Naive thymus-derived CD4-positive, alpha-beta T cell (primary cell): ENCODE results near the gene ARHGAP1. TPM values are rescaled to one million over a fixed set of nuclear protein-coding genes. Genes with fewer than 3 reads are reported as not detected.

Source experiments
- ATAC-seq: fragments of 150-1000 bp; cut with Tn5 transposase; 2 replicates; pipeline ENCODE4 v1.10.0; 2021; ENCODE audit warnings: mild to moderate bottlenecking, moderate library complexity
- CTCF ChIA-PET: fragments of 350-600 bp; sonication (Branson Sonifier 250); formaldehyde crosslinking; loops from one replicate; lab custom pipeline; 2021; ENCODE audit warnings: antibody characterized with exemption; lab: Charles Lee
- POLR2A ChIA-PET: fragments of 350-600 bp; sonication (Branson Sonifier 250); formaldehyde crosslinking; loops from one replicate; lab custom pipeline; 2021; ENCODE audit warnings: antibody characterized with exemption, inconsistent platforms; lab: Charles Lee
- DNase-seq, 9 donors: peaks; one replicate each; pipeline versions ENCODE4 v3.0.0 to v3.0.0-alpha.2; 2020 to 2022; ENCODE audit warnings: mixed read lengths in 1 of 9
- H3K27ac ChIP-seq: one replicate; pipeline ENCODE4 v1.7.0; 2013; ENCODE audit warnings: mild to moderate bottlenecking, low read depth, low read length, moderate library complexity
- H3K27me3 ChIP-seq, 2 donors: one replicate each; pipeline ENCODE4 v1.7.0; 2013; ENCODE audit warnings: low read length in 2 of 2, mild to moderate bottlenecking in 2 of 2, moderate library complexity in 2 of 2; ENCODE audit not compliant: control insufficient read depth in 2 of 2, insufficient read depth in 2 of 2
- H3K36me3 ChIP-seq, 3 experiments: 1 replicate in 2 of 3; 2 replicates in 1 of 3; pipeline ENCODE4 v1.7.0; 2013; ENCODE audit warnings: low read length in 3 of 3, mild to moderate bottlenecking in 3 of 3, moderate library complexity in 1 of 3; ENCODE audit not compliant: insufficient read depth in 3 of 3, control insufficient read depth in 2 of 3
- H3K4me1 ChIP-seq, 2 donors: one replicate each; pipeline ENCODE4 v1.7.0; 2013; ENCODE audit warnings: low read length in 2 of 2, mild to moderate bottlenecking in 2 of 2, moderate library complexity in 1 of 2; ENCODE audit not compliant: control insufficient read depth in 2 of 2, insufficient read depth in 2 of 2
- H3K4me3 ChIP-seq: 2 replicates; pipeline ENCODE4 v1.7.0; 2013; ENCODE audit warnings: mild to moderate bottlenecking, low read length
- H3K9me3 ChIP-seq, 3 experiments: 1 replicate in 2 of 3; 2 replicates in 1 of 3; pipeline ENCODE4 v1.7.0; 2013; ENCODE audit warnings: low read length in 3 of 3; ENCODE audit not compliant: control insufficient read depth in 2 of 3
- H3K27ac Mint-ChIP-seq, 9 donors: one replicate each; pipeline ENCODE4 v1.8.0; 2020 to 2022; ENCODE audit warnings: mixed read lengths in 9 of 9, mild to moderate bottlenecking in 8 of 9, moderate library complexity in 5 of 9, inconsistent platforms in 2 of 9
- H3K27me3 Mint-ChIP-seq, 5 donors: one replicate each; pipeline ENCODE4 v1.8.0; 2021 to 2022; ENCODE audit warnings: mixed read lengths in 5 of 5, mild to moderate bottlenecking in 1 of 5
- H3K36me3 Mint-ChIP-seq, 5 donors: one replicate each; pipeline ENCODE4 v1.8.0; 2020 to 2022; ENCODE audit warnings: mixed read lengths in 5 of 5, mild to moderate bottlenecking in 3 of 5, inconsistent platforms in 1 of 5
- H3K4me1 Mint-ChIP-seq, 7 donors: one replicate each; pipeline ENCODE4 v1.8.0; 2020 to 2022; ENCODE audit warnings: mixed read lengths in 7 of 7, mild to moderate bottlenecking in 3 of 7, inconsistent platforms in 1 of 7
- H3K4me3 Mint-ChIP-seq, 10 donors: one replicate each; pipeline ENCODE4 v1.8.0; 2020 to 2022; ENCODE audit warnings: mild to moderate bottlenecking in 10 of 10, mixed read lengths in 10 of 10, moderate library complexity in 6 of 10, inconsistent platforms in 2 of 10
- H3K9me3 Mint-ChIP-seq, 11 donors: one replicate each; pipeline ENCODE4 v1.8.0; 2020 to 2022; ENCODE audit warnings: mixed read lengths in 11 of 11, mild to moderate bottlenecking in 4 of 11, inconsistent platforms in 1 of 11, moderate library complexity in 1 of 11
- intact Hi-C, 2 donors: fragments of 100-400 bp; cut with micrococcal nuclease; formaldehyde crosslinking; loops; one replicate each; pipeline ENCODE4 v1.15.1; 2023
- polyA plus RNA-seq, 2 donors: library from polyadenylated mRNA; unstranded; fragments of 300-500 nt; fragmentation: Illumina TruSeq; gene quantifications; one replicate each; pipeline ENCODE4 v1.2.3, GENCODE V29; 2021
- total RNA-seq, 6 experiments: library from RNA in 5 of 6; stranded (reverse) in 5 of 6; gene quantifications; 1 replicate in 5 of 6; 2 replicates in 1 of 6; pipeline ENCODE4 v1.2.3 and lab custom pipeline; 2021 to 2026

Gene ARHGAP1
- total and polyA plus RNA-seq, 7 experiments from 2014 or later: 44.2 to 82.5 (median 64.6) TPM

- DNase-seq (no peak), ATAC-seq (no peak)
- Histone ChIP-seq H3K4me3 (no peak overlapping the region), H3K27ac (no peak overlapping the region), H3K4me1 (no peaks in the 10 kb centered on the region), H3K27me3 (no peaks in the 10 kb centered on the region), H3K9me3 (no peaks in the 10 kb centered on the region), H3K36me3 (peaks cover 27 to 83% (median 32%) of the 10 kb centered on the region in 3 experiments)
- Mint-ChIP-seq H3K4me3 (no peak overlapping the region), H3K9me3 (no peaks in the 10 kb centered on the region), H3K27ac (no peak overlapping the region), H3K27me3 (no peaks in the 10 kb centered on the region), H3K4me1 (peaks cover 0 to 3% (median 0%) of the 10 kb centered on the region in 7 donors), H3K36me3 (peaks cover 3 to 41% (median 11%) of the 10 kb centered on the region in 5 donors)
- CTCF ChIA-PET: interaction anchor here (0.6 kb wide), 1 partner anchor 1022 kb away, joined by 6 read pairs; no protein-coding TSS in a partner anchor
- intact Hi-C loops: no loop called here
- POLR2A ChIA-PET: no interaction called here
These were observed 51.2 kb downstream of the ARHGAP1 start for GRCh38 chr11:46649180-46649738.

- H3K27me3 Mint-ChIP-seq: no peaks in the 10 kb centered on the region
- Histone ChIP-seq H3K27ac (no peak overlapping the region), H3K36me3 (peaks cover 3 to 63% (median 13%) of the 10 kb centered on the region in 3 experiments), H3K4me1 (peaks cover 0 to 2% of the 10 kb centered on the region in 2 donors), H3K9me3 (no peaks in the 10 kb centered on the region), H3K27me3 (no peaks in the 10 kb centered on the region), H3K4me3 (no peak overlapping the region)
- ATAC-seq (no peak), DNase-seq (no peak)
- peaks cover 8 to 52% (median 25%) of the 10 kb centered on the region in 5 donors for H3K36me3 Mint-ChIP-seq
- H3K9me3 Mint-ChIP-seq: peaks cover 0 to 7% (median 0%) of the 10 kb centered on the region in 11 donors
- intact Hi-C loops: no loop called here
- H3K4me1 Mint-ChIP-seq: peaks cover 9 to 34% (median 22%) of the 10 kb centered on the region in 7 donors
- POLR2A ChIA-PET: no interaction called here
- H3K27ac Mint-ChIP-seq: peak overlapping the region in 1 of 9 donors; percentile 25
- no peak overlapping the region for H3K4me3 Mint-ChIP-seq
- CTCF ChIA-PET: interaction anchor here (1.8 kb wide), 1 partner anchor 27 kb away, joined by 4 read pairs; no protein-coding TSS in a partner anchor
These were observed 56.4 kb downstream of the ARHGAP1 start for GRCh38 chr11:46643986-46644385.

- peaks cover 10 to 36% (median 24%) of the 10 kb centered on the region in 7 donors for H3K4me1 Mint-ChIP-seq
- peaks cover 0 to 7% (median under 1%) of the 10 kb centered on the region in 11 donors for H3K9me3 Mint-ChIP-seq
- no peak overlapping the region for H3K4me3 Mint-ChIP-seq
- ATAC-seq: no peak
- Histone ChIP-seq H3K27ac (no peak overlapping the region), H3K36me3 (peaks cover 3 to 64% (median 13%) of the 10 kb centered on the region in 3 experiments), H3K27me3 (no peaks in the 10 kb centered on the region), H3K9me3 (no peaks in the 10 kb centered on the region), H3K4me3 (no peak overlapping the region), H3K4me1 (peaks cover 0 to 2% of the 10 kb centered on the region in 2 donors)
- H3K27ac Mint-ChIP-seq: peak overlapping the region in 1 of 9 donors; percentile 21
- CTCF ChIA-PET: interaction anchor here (1.8 kb wide), 1 partner anchor 27 kb away, joined by 4 read pairs; no protein-coding TSS in a partner anchor
- DNase-seq: no peak
- peaks cover 10 to 53% (median 28%) of the 10 kb centered on the region in 5 donors for H3K36me3 Mint-ChIP-seq
- H3K27me3 Mint-ChIP-seq: no peaks in the 10 kb centered on the region
- POLR2A ChIA-PET: no interaction called here
- intact Hi-C loops: no loop called here
These were observed 56.9 kb downstream of the ARHGAP1 start for GRCh38 chr11:46643531-46643930.

- Histone ChIP-seq H3K4me1 (peaks cover 0 to 2% of the 10 kb centered on the region in 2 donors), H3K9me3 (no peaks in the 10 kb centered on the region), H3K27ac (no peak overlapping the region), H3K36me3 (peaks cover 3 to 62% (median 13%) of the 10 kb centered on the region in 3 experiments), H3K27me3 (no peaks in the 10 kb centered on the region), H3K4me3 (no peak overlapping the region)
- ChIA-PET POLR2A (interaction anchor here (0.6 kb wide), 1 partner anchor 49 kb away, joined by 3 read pairs; no protein-coding TSS in a partner anchor), CTCF (interaction anchor here (1.8 kb wide), 1 partner anchor 28 kb away, joined by 4 read pairs; no protein-coding TSS in a partner anchor)
- H3K27me3 Mint-ChIP-seq: no peaks in the 10 kb centered on the region
- peaks cover 13 to 57% (median 30%) of the 10 kb centered on the region in 5 donors for H3K36me3 Mint-ChIP-seq
- intact Hi-C loops: no loop called here
- ATAC-seq: no peak
- peaks cover 0 to 7% (median 2%) of the 10 kb centered on the region in 11 donors for H3K9me3 Mint-ChIP-seq
- peak overlapping the region in 1 of 10 donors; percentile 17 for H3K4me3 Mint-ChIP-seq
- H3K27ac Mint-ChIP-seq: peak overlapping the region in 4 of 9 donors; percentile 2 to 81 (median 46)
- no peak for DNase-seq
- H3K4me1 Mint-ChIP-seq: peaks cover 12 to 40% (median 27%) of the 10 kb centered on the region in 7 donors
These were observed 57.6 kb downstream of the ARHGAP1 start for GRCh38 chr11:46642627-46643335.

- POLR2A ChIA-PET: interaction anchor here (0.6 kb wide), 1 partner anchor 44 kb away, joined by 3 read pairs; no protein-coding TSS in a partner anchor
- DNase-seq: no peak
- CTCF ChIA-PET: interaction anchor here (0.7 kb wide), 1 partner anchor 48 kb away, joined by 4 read pairs; no protein-coding TSS in a partner anchor
- H3K27me3 ChIP-seq: no peaks in the 10 kb centered on the region
- H3K27ac Mint-ChIP-seq: no peak overlapping the region
- no peaks in the 10 kb centered on the region for H3K9me3 ChIP-seq
- no peak for ATAC-seq
- peaks cover 12 to 40% (median 27%) of the 10 kb centered on the region in 7 donors for H3K4me1 Mint-ChIP-seq
- peaks cover 3 to 50% (median 8%) of the 10 kb centered on the region in 3 experiments for H3K36me3 ChIP-seq
- H3K27ac ChIP-seq: no peak overlapping the region
- H3K36me3 Mint-ChIP-seq: peaks cover 13 to 60% (median 30%) of the 10 kb centered on the region in 5 donors
- peaks cover 0 to 2% of the 10 kb centered on the region in 2 donors for H3K4me1 ChIP-seq
- H3K4me3 Mint-ChIP-seq: no peak overlapping the region
- H3K27me3 Mint-ChIP-seq: no peaks in the 10 kb centered on the region
- intact Hi-C loops: no loop called here
- H3K4me3 ChIP-seq: no peak overlapping the region
- H3K9me3 Mint-ChIP-seq: peaks cover 0 to 7% (median 2%) of the 10 kb centered on the region in 11 donors
These were observed 58.8 kb downstream of the ARHGAP1 start for GRCh38 chr11:46641639-46642038.

- Histone ChIP-seq H3K9me3 (no peaks in the 10 kb centered on the region), H3K36me3 (peaks cover 0 to 50% (median 3%) of the 10 kb centered on the region in 3 experiments), H3K4me1 (peaks cover 0 to 2% of the 10 kb centered on the region in 2 donors), H3K27ac (no peak overlapping the region), H3K4me3 (no peak overlapping the region), H3K27me3 (no peaks in the 10 kb centered on the region)
- intact Hi-C loops: no loop called here
- DNase-seq (no peak), ATAC-seq (no peak)
- Mint-ChIP-seq H3K27ac (no peak overlapping the region), H3K4me1 (peaks cover 12 to 47% (median 33%) of the 10 kb centered on the region in 7 donors), H3K9me3 (peaks cover 0 to 7% (median 2%) of the 10 kb centered on the region in 11 donors), H3K36me3 (peaks cover 13 to 57% (median 29%) of the 10 kb centered on the region in 5 donors), H3K4me3 (peak overlapping the region in 1 of 10 donors; percentile 37), H3K27me3 (no peaks in the 10 kb centered on the region)
- ChIA-PET CTCF (interaction anchor here (1.1 kb wide), 1 partner anchor 22 kb away, joined by 3 read pairs; no protein-coding TSS in a partner anchor), POLR2A (interaction anchor here (0.5 kb wide), 1 partner anchor 575 kb away, joined by 5 read pairs; the partner anchor contains the start of gene DDB2)
These were observed 60.2 kb downstream of the ARHGAP1 start for GRCh38 chr11:46640036-46640788.
